K562 (cell line): Measurements from ENCODE around the gene OPA3. TPM values are rescaled to one million over a fixed set of nuclear protein-coding genes. Genes with fewer than 3 reads are reported as not detected.

ENCODE experiments used
- ATAC-seq: fragments of 200-7000 bp; cut with Tn5 transposase; 3 replicates; pipeline ENCODE4 v1.9.1; 2020; ENCODE audit warnings: moderate library complexity
- BruUV-seq: library from RNA; stranded (reverse); fragments of 400-500 nt; replicated peaks from 2 replicates; lab custom pipeline; 2021; lab: Mats Ljungman, UMichigan
- CTCF ChIA-PET: fragments of 300-600 bp; formaldehyde crosslinking; extraction: SDS; loops from one replicate; lab custom pipeline; 2021; ENCODE audit warnings: low intra/inter-chr PET ratio; lab: Yijun Ruan, JAX
- POLR2A ChIA-PET: fragments of 300-600, 350-650 bp; sonication (Branson Sonifier 250); formaldehyde crosslinking; extraction: SDS; loops from one replicate; lab custom pipeline; 2021; ENCODE audit warnings: antibody characterized with exemption, inconsistent platforms; lab: Yijun Ruan, JAX
- DNase-seq, 4 experiments: peaks; one replicate each; pipeline versions ENCODE4 v3.0.0 to v3.0.0-alpha.2; 2011 to 2018; ENCODE audit warnings: low spot score in 3 of 4, mixed read lengths in 3 of 4; ENCODE audit errors: extremely low read depth in 1 of 4
- FAIRE-seq: peaks from 2 replicates; lab custom pipeline; 2011; peaks lifted over from hg19 to GRCh38; lab: Jason Lieb, UNC
- H2AFZ ChIP-seq: 2 replicates; pipeline ENCODE4 v1.6.0; 2011; ENCODE audit warnings: low read depth, low read length, control low read depth, inconsistent platforms
- H3K27ac ChIP-seq: fragments of 200-600 bp; 3 replicates; pipeline ENCODE4 v1.8.0; 2011; ENCODE audit warnings: low read depth, mild to moderate bottlenecking, control low read depth, inconsistent platforms, low read length, moderate library complexity, mixed read lengths; ENCODE audit errors: extremely low read depth
- H3K27me3 ChIP-seq, 2 experiments: fragments of 300-600 bp in 1 of 2; 2 replicates in 1 of 2; 3 replicates in 1 of 2; pipeline versions ENCODE4 v1.6.0 to v1.8.0; 2011; ENCODE audit warnings: inconsistent platforms in 2 of 2, low read length in 2 of 2, mild to moderate bottlenecking in 1 of 2, mixed read lengths in 1 of 2, moderate library complexity in 1 of 2; ENCODE audit not compliant: control insufficient read depth in 2 of 2, insufficient read depth in 2 of 2
- H3K36me3 ChIP-seq: fragments of 300-600 bp; 3 replicates; pipeline ENCODE4 v1.8.0; 2011; ENCODE audit warnings: mild to moderate bottlenecking, low read length, inconsistent platforms; ENCODE audit not compliant: control insufficient read depth, insufficient read depth
- H3K4me1 ChIP-seq, 2 experiments: fragments of 200-600 bp in 1 of 2; replicated peaks in 1 of 2; 2 replicates in 1 of 2; 3 replicates in 1 of 2; pipeline versions ENCODE4 v1.5.1 to v1.8.0; 2011; ENCODE audit warnings: inconsistent platforms in 2 of 2, low read length in 2 of 2, mild to moderate bottlenecking in 1 of 2, mixed read lengths in 1 of 2, moderate library complexity in 1 of 2; ENCODE audit not compliant: control insufficient read depth in 2 of 2, insufficient read depth in 2 of 2
- H3K4me2 ChIP-seq: 2 replicates; pipeline ENCODE4 v1.6.1; 2011; ENCODE audit warnings: low read length, control low read depth, inconsistent platforms, mixed read lengths; ENCODE audit not compliant: insufficient read depth
- H3K4me3 ChIP-seq: fragments of 200-600 bp; sonication (generic), shearing (Covaris generic); 2 replicates; pipeline ENCODE4 v1.5.1; 2016; ENCODE audit warnings: control low read depth, inconsistent platforms
- H3K79me2 ChIP-seq: fragments of 200-600 bp; 3 replicates; pipeline ENCODE4 v1.8.0; 2011; ENCODE audit warnings: low read length, inconsistent platforms; ENCODE audit not compliant: control insufficient read depth, insufficient read depth
- H3K9ac ChIP-seq, 2 experiments: 2 replicates each; pipeline versions ENCODE4 v1.6.0 to v1.6.1; 2011; ENCODE audit warnings: low read depth in 2 of 2, low read length in 2 of 2, control low read depth in 1 of 2, inconsistent platforms in 1 of 2, mild to moderate bottlenecking in 1 of 2, mixed read lengths in 1 of 2; ENCODE audit not compliant: insufficient read depth in 1 of 2
- H3K9me1 ChIP-seq: one replicate; pipeline ENCODE4 v1.6.0; 2011; ENCODE audit warnings: inconsistent platforms, mild to moderate bottlenecking, low read length, moderate library complexity; ENCODE audit not compliant: control insufficient read depth, insufficient read depth
- H3K9me3 ChIP-seq: replicated peaks from 2 replicates; pipeline ENCODE4 v1.5.1; 2011; ENCODE audit warnings: low read depth, low read length, inconsistent platforms; ENCODE audit not compliant: control insufficient read depth, insufficient read depth
- H4K20me1 ChIP-seq: replicated peaks from 2 replicates; pipeline ENCODE4 v1.6.1; 2011; ENCODE audit warnings: low read length, inconsistent platforms, mixed read lengths; ENCODE audit not compliant: control insufficient read depth, insufficient read depth
- ADNP ChIP-seq: fragments of 200-800 bp; sonication (Bioruptor generic); IDR thresholded peaks from 2 replicates; pipeline ENCODE4 v1.6.1; 2016; ENCODE audit warnings: missing genetic modification characterization, missing compliant biosample characterization
- POLR2AphosphoS2 ChIP-seq: IDR thresholded peaks from 2 replicates; pipeline ENCODE4 v1.6.1; 2012; ENCODE audit warnings: low read length, improper control_type of control experiment
- RBM25 ChIP-seq: fragments of 200-400 bp; formaldehyde crosslinking; IDR thresholded peaks from 2 replicates; pipeline ENCODE4 v1.6.1; 2018; ENCODE audit warnings: low read length, low read depth, moderate library complexity; ENCODE audit not compliant: severe bottlenecking
- SNAPC5 ChIP-seq: fragments of 250-450 bp; sonication (Bioruptor Pico); IDR thresholded peaks from 2 replicates; pipeline ENCODE4 v1.8.0; 2021; ENCODE audit warnings: moderate library complexity, mild to moderate bottlenecking, inconsistent platforms
- TCF15 ChIP-seq: fragments of 250-450 bp; sonication (Bioruptor Pico); IDR thresholded peaks from 2 replicates; pipeline ENCODE4 v1.8.0; 2022; ENCODE audit warnings: moderate library complexity, mild to moderate bottlenecking, inconsistent platforms
- TFE3 ChIP-seq: fragments of 450-650 bp; formaldehyde crosslinking; IDR thresholded peaks from 2 replicates; pipeline ENCODE4 v1.4.0; 2020; ENCODE audit warnings: mild to moderate bottlenecking, mixed read lengths
- U2AF1 ChIP-seq: fragments of 200-400 bp; formaldehyde crosslinking; optimal IDR thresholded peaks from 2 replicates; pipeline ENCODE3; 2017; ENCODE audit warnings: mild to moderate bottlenecking, low read depth, low read length, moderate library complexity
- ZBTB33 ChIP-seq: sonication (generic); formaldehyde crosslinking; IDR thresholded peaks from 2 replicates; pipeline ENCODE4 v1.8.1; 2023; ENCODE audit warnings: mild to moderate bottlenecking, missing genetic modification reagents
- WGBS: fragments of 100-300 bp; shearing (Covaris generic); methylation state at CpG from one replicate; pipeline ENCODE4 v1.1.6; 2016; ENCODE audit warnings: low coverage, mixed read lengths; ENCODE audit not compliant: insufficient coverage; ENCODE audit errors: missing lambda C conversion rate; 5-methylcytosine and 5-hydroxymethylcytosine counted together
- in situ Hi-C: fragments of 300-500 bp; cut with MboI; formaldehyde crosslinking; loops from 4 replicates; pipeline ENCODE4 v1.15.0; 2018; ENCODE audit warnings: inconsistent platforms, mixed read lengths
- intact Hi-C: fragments of 100-400 bp; cut with micrococcal nuclease; formaldehyde crosslinking; loops from 2 replicates; pipeline ENCODE4 v1.14.2; 2022
- polyA plus RNA-seq, 8 experiments: library from polyadenylated mRNA; depleted of rRNA in 4 of 8; stranded (reverse) in 5 of 8; unstranded in 3 of 8; fragments of >200 nt; fragmentation: Nextera tagmentation in 2 of 8; fragmentation: Illumina TruSeq in 1 of 8; extraction: Ambion mirVana in 2 of 8; extraction: Trizol in 1 of 8; gene quantifications; 2 replicates each; pipeline versions ENCODE4 v1.2.1 to v1.2.3, GENCODE V29; 2011 to 2014; ENCODE audit warnings: inconsistent platforms in 1 of 8, missing spikeins in 1 of 8
- total RNA-seq, 7 experiments: library from RNA; depleted of rRNA in 6 of 7; stranded (reverse); fragments of >200 nt in 6 of 7; fragmentation: Illumina TruSeq in 2 of 7; extraction: Trizol in 2 of 7; gene quantifications; 2 replicates each; pipeline versions ENCODE4 v1.2.1 to v1.2.3, GENCODE V29; 2011 to 2021; ENCODE audit warnings: low replicate concordance in 1 of 7

Gene OPA3
- total and polyA plus RNA-seq, 9 of the 15 experiments (the other 6 are each of a cell fraction or from before 2014, with no cell fraction given): 1.4 to 18.8 (median 9.0) TPM

- no peak for TF ChIP-seq TFE3 (CRISPR knock-in tag)
- peak; percentile 79 for TF ChIP-seq RBM25
- TF ChIP-seq U2AF1: no peak
- TF ChIP-seq ADNP (tag): peak; percentile 50; the same call in 1 of the 2 replicates
- no peak for TF ChIP-seq TCF15
- TF ChIP-seq SNAPC5 (CRISPR knock-in tag): no peak
Observed at GRCh38 chr19:45531349-45531748, 53.3 kb downstream of the OPA3 start (continued).

- POLR2A ChIA-PET: interaction anchor here (0.6 to 1.8 kb wide), 3 partner anchors 10 to 909 kb away, joined by 3 to 8 read pairs (median 3); no protein-coding TSS in a partner anchor
- intact Hi-C loops (no loop called here), in situ Hi-C loops (no loop called here)
- H2AFZ ChIP-seq: no peak overlapping the region
- no peak for FAIRE-seq
- CTCF ChIA-PET: no interaction called here
- H4K20me1 ChIP-seq: peaks cover 3% of the 10 kb centered on the region; the same call in 1 of the 2 replicates
- H3K9me3 ChIP-seq: peaks cover 1% of the 10 kb centered on the region; the same call in 1 of the 2 replicates
- no peak overlapping the region for H3K9ac ChIP-seq
- TF ChIP-seq ZBTB33: peak; percentile 32; the same call in 1 of the 2 replicates
- TF ChIP-seq POLR2AphosphoS2: peak; percentile 4; the same call in 1 of the 2 replicates
- no peak for TF ChIP-seq RBM25
- no peaks in the 10 kb centered on the region for H3K79me2 ChIP-seq
- 89% methylated on average over 6 of the region's 14 CpGs for WGBS
- H3K4me2 ChIP-seq: no peak overlapping the region
- H3K36me3 ChIP-seq: peaks cover 40% of the 10 kb centered on the region
- H3K27me3 ChIP-seq: no peaks in the 10 kb centered on the region
- H3K27ac ChIP-seq: no peak overlapping the region
- peaks cover 5% of the 10 kb centered on the region for H3K9me1 ChIP-seq
- peaks cover 3 to 21% of the 10 kb centered on the region in 2 experiments; a peak in 3 of 5 replicates for H3K4me1 ChIP-seq
- no peak for ATAC-seq
- no TSS peak for BruUV-seq
- no peak for DNase-seq
- no peak overlapping the region for H3K4me3 ChIP-seq
Observed at GRCh38 chr19:45529420-45529785, 55.2 kb downstream of the OPA3 start.
